Neural cell (in vitro differentiated cells): ENCODE data around the gene ZNF831. TPM values are rescaled to one million over a fixed set of nuclear protein-coding genes. Genes with fewer than 3 reads are reported as not detected.

Source experiments
- H2AFZ ChIP-seq: fragments of 200-600, 300-800 bp; sonication (generic), shearing (Covaris generic); 2 replicates; pipeline ENCODE4 v1.6.0; 2014; ENCODE audit warnings: low read depth, mild to moderate bottlenecking, antibody characterized with exemption, low read length, moderate library complexity
- H3F3A ChIP-seq: fragments of 200-600 bp; shearing (Covaris generic); 2 replicates; pipeline ENCODE4 v1.6.1; 2016; ENCODE audit warnings: mild to moderate bottlenecking, moderate library complexity, mixed read lengths, antibody characterized with exemption, low read length; ENCODE audit not compliant: insufficient read depth, poor library complexity, severe bottlenecking
- H3K27ac ChIP-seq: fragments of 200-600, 300-800 bp; sonication (generic), shearing (Covaris generic); 2 replicates; pipeline ENCODE4 v1.5.1; 2014; ENCODE audit warnings: mild to moderate bottlenecking, low read length, moderate library complexity
- H3K27me3 ChIP-seq: fragments of 300-800, 200-600 bp; sonication (generic), shearing (Covaris generic); 2 replicates; pipeline ENCODE4 v1.6.0; 2014; ENCODE audit warnings: mild to moderate bottlenecking, low read depth, low read length, moderate library complexity; ENCODE audit not compliant: insufficient read depth
- H3K36me3 ChIP-seq: fragments of 300-800, 200-600 bp; sonication (generic), shearing (Covaris generic); 2 replicates; pipeline ENCODE4 v1.5.1; 2014; ENCODE audit warnings: mild to moderate bottlenecking, antibody characterized with exemption, low read length, moderate library complexity; ENCODE audit not compliant: insufficient read depth
- H3K4me2 ChIP-seq: fragments of 300-800, 200-600 bp; sonication (generic), shearing (Covaris generic); 2 replicates; pipeline ENCODE4 v1.6.0; 2014; ENCODE audit warnings: mild to moderate bottlenecking, low read length
- H3K4me3 ChIP-seq: fragments of 300-800, 200-600 bp; sonication (generic), shearing (Covaris generic); 2 replicates; pipeline ENCODE4 v1.5.1; 2014; ENCODE audit warnings: mild to moderate bottlenecking, low read length, moderate library complexity
- H3K79me2 ChIP-seq: fragments of 200-600 bp; shearing (Covaris generic); replicated peaks from 2 replicates; pipeline ENCODE4 v1.6.0; 2014; ENCODE audit warnings: mild to moderate bottlenecking, low read length, moderate library complexity; ENCODE audit not compliant: insufficient read depth
- H3K9ac ChIP-seq: fragments of 300-800, 200-600 bp; sonication (generic), shearing (Covaris generic); 2 replicates; pipeline ENCODE4 v1.6.1; 2016; ENCODE audit warnings: mild to moderate bottlenecking, low read length, mixed read lengths
- H3K9me2 ChIP-seq: fragments of 200-600 bp; shearing (Covaris generic); 2 replicates; pipeline ENCODE4 v1.6.1; 2016; ENCODE audit warnings: mild to moderate bottlenecking, low read length, mixed read lengths; ENCODE audit not compliant: insufficient read depth
- H3K9me3 ChIP-seq: fragments of 200-600, 300-800 bp; sonication (generic), shearing (Covaris generic); 2 replicates; pipeline ENCODE4 v1.6.1; 2016; ENCODE audit warnings: mild to moderate bottlenecking, mixed run types, low read length, moderate library complexity, mixed read lengths
- H4K20me1 ChIP-seq: fragments of 200-600 bp; shearing (Covaris generic); 2 replicates; pipeline ENCODE4 v1.6.1; 2016; ENCODE audit warnings: mild to moderate bottlenecking, mixed run types; ENCODE audit not compliant: insufficient read depth
- EP300 ChIP-seq: fragments of 450-650 bp; conservative IDR thresholded peaks from 2 replicates; pipeline ENCODE4 v1.6.1; 2014; ENCODE audit warnings: antibody characterized with exemption, mild to moderate bottlenecking, moderate library complexity; ENCODE audit not compliant: poor library complexity, severe bottlenecking
- EZH2 ChIP-seq: fragments of 200-600, 300-800 bp; shearing (Covaris generic), sonication (generic); IDR thresholded peaks from 2 replicates; pipeline ENCODE4 v1.6.1; 2014; ENCODE audit warnings: antibody characterized with exemption, low read length, borderline replicate concordance, mild to moderate bottlenecking; ENCODE audit not compliant: insufficient read depth, poor library complexity, severe bottlenecking
- MXI1 ChIP-seq: fragments of 450-650 bp; conservative IDR thresholded peaks from 2 replicates; pipeline ENCODE4 v1.6.1; 2014; ENCODE audit warnings: antibody characterized with exemption, mild to moderate bottlenecking; ENCODE audit not compliant: poor library complexity, severe bottlenecking
- POLR2AphosphoS5 ChIP-seq: IDR thresholded peaks from 2 replicates; pipeline ENCODE4 v1.6.1; 2012
- RAD21 ChIP-seq: fragments of 450-650 bp; conservative IDR thresholded peaks from 2 replicates; pipeline ENCODE4 v1.6.1; 2014; ENCODE audit warnings: antibody characterized with exemption, mild to moderate bottlenecking, moderate library complexity
- SMC3 ChIP-seq: fragments of 450-650 bp; conservative IDR thresholded peaks from 2 replicates; pipeline ENCODE4 v1.6.1; 2014; ENCODE audit warnings: antibody characterized with exemption, mild to moderate bottlenecking, moderate library complexity; ENCODE audit not compliant: poor library complexity
- TAF1 ChIP-seq: IDR thresholded peaks from 2 replicates; pipeline ENCODE4 v1.6.1; 2012; ENCODE audit warnings: low read depth
- polyA plus RNA-seq: library from polyadenylated mRNA; depleted of rRNA; stranded (reverse); fragments of >200 nt; gene quantifications from 2 replicates; pipeline ENCODE4 v1.2.3, GENCODE V29; 2014
- TF ChIP-seq, protein P1 (sequence below): fragments of 450-650 bp; IDR thresholded peaks from 2 replicates; pipeline ENCODE4 v1.5.1; 2014; ENCODE audit warnings: antibody characterized with exemption, mild to moderate bottlenecking, moderate library complexity; ENCODE audit not compliant: poor library complexity, severe bottlenecking
- TF ChIP-seq, protein P2 (sequence below): IDR thresholded peaks from 2 replicates; pipeline ENCODE4 v1.6.1; 2012; ENCODE audit warnings: borderline replicate concordance

The ZNF831 gene
- polyA plus RNA-seq, 1 donor from 2014 or later: not detected

DNA sequence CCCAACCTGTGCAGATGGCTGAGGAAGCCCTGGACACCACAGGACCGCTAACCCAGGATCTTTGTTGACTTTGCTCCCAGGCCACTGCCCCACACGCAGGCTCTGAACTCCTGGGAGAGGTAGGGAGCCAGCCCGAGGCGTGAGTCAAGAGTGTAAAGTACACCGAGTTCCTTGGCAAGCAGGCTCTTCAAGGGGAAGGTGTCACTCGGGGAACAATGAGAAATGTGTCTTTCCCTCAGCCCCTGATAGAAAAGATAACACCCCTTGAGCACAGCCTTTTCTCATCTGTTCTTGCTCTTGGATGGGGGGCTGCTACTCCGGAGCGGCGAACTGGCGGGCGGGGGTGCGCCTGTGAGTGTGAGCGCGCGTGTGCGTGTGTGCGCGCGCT is 136.3 kb downstream of the ZNF831 start:
- no peaks in the 10 kb centered on the region for H3K36me3 ChIP-seq
- no peaks in the 10 kb centered on the region for H3K9me3 ChIP-seq
- H3K79me2 ChIP-seq: no peaks in the 10 kb centered on the region
- H3F3A ChIP-seq: no peaks in the 10 kb centered on the region
- no peak overlapping the region for H3K9ac ChIP-seq
- peak overlapping the region; percentile 61 for H3K4me3 ChIP-seq
- no peak for TF ChIP-seq EP300
- no peak for TF ChIP-seq SMC3
- no peak for TF ChIP-seq EZH2
- no peaks in the 10 kb centered on the region for H3K9me2 ChIP-seq
- no peak overlapping the region for H3K4me2 ChIP-seq
- H3K27me3 ChIP-seq: peaks cover 36% of the 10 kb centered on the region
- no peak overlapping the region for H2AFZ ChIP-seq
- no peak overlapping the region for H3K27ac ChIP-seq
- no peaks in the 10 kb centered on the region for H4K20me1 ChIP-seq

DNA sequence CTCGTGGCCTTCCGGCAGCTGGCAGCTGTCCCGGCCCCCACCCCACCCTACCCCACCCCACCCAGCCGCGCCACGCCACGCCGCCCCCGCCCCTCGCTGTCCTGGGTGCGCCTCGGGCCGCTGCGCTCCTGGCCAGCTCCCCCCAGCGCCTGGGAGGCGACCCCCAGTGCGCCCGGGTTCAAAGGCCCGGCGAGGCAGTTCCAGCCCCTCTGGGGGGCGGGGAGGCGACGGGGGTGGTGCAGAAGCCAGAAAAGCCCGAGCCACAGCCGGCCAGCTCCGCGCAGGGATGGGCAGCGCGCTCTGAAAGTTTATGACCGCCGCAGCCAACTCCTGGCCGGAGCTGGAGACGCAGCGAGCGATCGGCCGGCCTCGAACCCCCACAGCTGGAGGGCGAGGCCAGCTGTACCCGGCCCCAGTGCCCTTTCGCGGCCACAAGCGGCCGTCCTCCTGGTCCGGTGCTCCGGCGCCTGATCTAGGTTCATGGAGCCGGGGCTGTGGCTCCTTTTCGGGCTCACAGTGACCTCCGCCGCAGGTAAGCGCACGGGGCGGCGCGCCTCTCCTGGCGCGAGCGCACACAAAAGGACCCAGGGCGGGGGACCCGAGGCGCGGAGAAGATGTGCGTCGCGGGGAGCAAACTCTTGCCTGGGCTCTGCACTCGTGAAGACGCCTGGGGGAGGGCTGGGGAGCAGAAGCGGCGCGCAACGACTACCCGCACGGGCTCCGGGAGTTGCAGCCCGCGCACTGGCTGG is 136.9 kb downstream of the ZNF831 start, which contains the start of gene EDN3:
TSS of gene EDN3 (plus strand) at position 279 of the 749 bp plus-strand sequence. CDS start at position 481, 202 bp downstream.
- Histone ChIP-seq H3K4me3 (peak within 1 kb of the TSS; percentile 61), H3K9ac (no peak within 1 kb of the TSS), H3K27ac (no peak within 1 kb of the TSS), H3K79me2 (no peaks in the 10 kb centered on the region), H4K20me1 (no peaks in the 10 kb centered on the region), H3K36me3 (no peaks in the 10 kb centered on the region), H3K9me2 (no peaks in the 10 kb centered on the region), H3K27me3 (peaks cover 36% of the 10 kb centered on the region), H3K9me3 (no peaks in the 10 kb centered on the region), H2AFZ (no peak within 1 kb of the TSS), H3F3A (no peaks in the 10 kb centered on the region), H3K4me2 (no peak within 1 kb of the TSS)
- TF ChIP-seq SMC3 (no peak), EZH2 (peak; percentile 64)

DNA sequence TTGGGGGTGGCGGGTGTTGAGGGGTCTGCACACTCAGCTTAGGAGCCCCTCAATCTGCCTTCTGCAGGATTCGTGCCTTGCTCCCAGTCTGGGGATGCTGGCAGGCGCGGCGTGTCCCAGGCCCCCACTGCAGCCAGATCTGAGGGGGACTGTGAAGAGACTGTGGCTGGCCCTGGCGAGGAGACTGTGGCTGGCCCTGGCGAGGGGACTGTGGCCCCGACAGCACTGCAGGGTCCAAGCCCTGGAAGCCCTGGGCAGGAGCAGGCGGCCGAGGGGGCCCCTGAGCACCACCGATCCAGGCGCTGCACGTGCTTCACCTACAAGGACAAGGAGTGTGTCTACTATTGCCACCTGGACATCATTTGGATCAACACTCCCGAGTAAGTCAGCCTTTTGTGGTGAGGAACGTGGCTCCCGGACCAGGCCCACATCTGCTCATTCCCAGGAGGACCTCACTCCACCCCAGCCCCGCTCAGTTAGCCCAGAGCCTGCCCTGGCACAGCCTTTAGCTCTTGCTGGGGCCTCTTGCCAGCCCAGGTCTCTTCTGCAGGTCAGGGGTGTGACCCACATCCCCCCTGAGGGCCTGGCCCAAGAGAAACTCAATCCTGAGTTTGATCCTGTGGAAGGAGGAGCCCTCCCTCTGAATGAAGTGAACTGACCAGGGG is 137.9 kb downstream of the ZNF831 start:
- H3K9me2 ChIP-seq: no peaks in the 10 kb centered on the region
- H2AFZ ChIP-seq: no peak overlapping the region
- no peaks in the 10 kb centered on the region for H3K36me3 ChIP-seq
- no peaks in the 10 kb centered on the region for H4K20me1 ChIP-seq
- H3F3A ChIP-seq: no peaks in the 10 kb centered on the region
- no peak overlapping the region for H3K4me3 ChIP-seq
- H3K9ac ChIP-seq: no peak overlapping the region
- H3K79me2 ChIP-seq: no peaks in the 10 kb centered on the region
- no peaks in the 10 kb centered on the region for H3K9me3 ChIP-seq
- H3K4me2 ChIP-seq: no peak overlapping the region
- TF ChIP-seq, protein P1, sequence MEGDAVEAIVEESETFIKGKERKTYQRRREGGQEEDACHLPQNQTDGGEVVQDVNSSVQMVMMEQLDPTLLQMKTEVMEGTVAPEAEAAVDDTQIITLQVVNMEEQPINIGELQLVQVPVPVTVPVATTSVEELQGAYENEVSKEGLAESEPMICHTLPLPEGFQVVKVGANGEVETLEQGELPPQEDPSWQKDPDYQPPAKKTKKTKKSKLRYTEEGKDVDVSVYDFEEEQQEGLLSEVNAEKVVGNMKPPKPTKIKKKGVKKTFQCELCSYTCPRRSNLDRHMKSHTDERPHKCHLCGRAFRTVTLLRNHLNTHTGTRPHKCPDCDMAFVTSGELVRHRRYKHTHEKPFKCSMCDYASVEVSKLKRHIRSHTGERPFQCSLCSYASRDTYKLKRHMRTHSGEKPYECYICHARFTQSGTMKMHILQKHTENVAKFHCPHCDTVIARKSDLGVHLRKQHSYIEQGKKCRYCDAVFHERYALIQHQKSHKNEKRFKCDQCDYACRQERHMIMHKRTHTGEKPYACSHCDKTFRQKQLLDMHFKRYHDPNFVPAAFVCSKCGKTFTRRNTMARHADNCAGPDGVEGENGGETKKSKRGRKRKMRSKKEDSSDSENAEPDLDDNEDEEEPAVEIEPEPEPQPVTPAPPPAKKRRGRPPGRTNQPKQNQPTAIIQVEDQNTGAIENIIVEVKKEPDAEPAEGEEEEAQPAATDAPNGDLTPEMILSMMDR: no peak
- TF ChIP-seq EZH2: no peak
- TF ChIP-seq, protein P2, sequence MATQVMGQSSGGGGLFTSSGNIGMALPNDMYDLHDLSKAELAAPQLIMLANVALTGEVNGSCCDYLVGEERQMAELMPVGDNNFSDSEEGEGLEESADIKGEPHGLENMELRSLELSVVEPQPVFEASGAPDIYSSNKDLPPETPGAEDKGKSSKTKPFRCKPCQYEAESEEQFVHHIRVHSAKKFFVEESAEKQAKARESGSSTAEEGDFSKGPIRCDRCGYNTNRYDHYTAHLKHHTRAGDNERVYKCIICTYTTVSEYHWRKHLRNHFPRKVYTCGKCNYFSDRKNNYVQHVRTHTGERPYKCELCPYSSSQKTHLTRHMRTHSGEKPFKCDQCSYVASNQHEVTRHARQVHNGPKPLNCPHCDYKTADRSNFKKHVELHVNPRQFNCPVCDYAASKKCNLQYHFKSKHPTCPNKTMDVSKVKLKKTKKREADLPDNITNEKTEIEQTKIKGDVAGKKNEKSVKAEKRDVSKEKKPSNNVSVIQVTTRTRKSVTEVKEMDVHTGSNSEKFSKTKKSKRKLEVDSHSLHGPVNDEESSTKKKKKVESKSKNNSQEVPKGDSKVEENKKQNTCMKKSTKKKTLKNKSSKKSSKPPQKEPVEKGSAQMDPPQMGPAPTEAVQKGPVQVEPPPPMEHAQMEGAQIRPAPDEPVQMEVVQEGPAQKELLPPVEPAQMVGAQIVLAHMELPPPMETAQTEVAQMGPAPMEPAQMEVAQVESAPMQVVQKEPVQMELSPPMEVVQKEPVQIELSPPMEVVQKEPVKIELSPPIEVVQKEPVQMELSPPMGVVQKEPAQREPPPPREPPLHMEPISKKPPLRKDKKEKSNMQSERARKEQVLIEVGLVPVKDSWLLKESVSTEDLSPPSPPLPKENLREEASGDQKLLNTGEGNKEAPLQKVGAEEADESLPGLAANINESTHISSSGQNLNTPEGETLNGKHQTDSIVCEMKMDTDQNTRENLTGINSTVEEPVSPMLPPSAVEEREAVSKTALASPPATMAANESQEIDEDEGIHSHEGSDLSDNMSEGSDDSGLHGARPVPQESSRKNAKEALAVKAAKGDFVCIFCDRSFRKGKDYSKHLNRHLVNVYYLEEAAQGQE: no peak
- TF ChIP-seq TAF1: no peak
- TF ChIP-seq EP300: no peak
- no peak for TF ChIP-seq POLR2AphosphoS5
- no peak for TF ChIP-seq RAD21
- no peak for TF ChIP-seq MXI1
- TF ChIP-seq SMC3: no peak
- no peak overlapping the region for H3K27ac ChIP-seq
- peaks cover 36% of the 10 kb centered on the region for H3K27me3 ChIP-seq
